GM12878 (cell line): ENCODE data around the gene MMP11.

Experiments used
- MXI1 ChIP-seq: fragments of 150-350 bp; IDR thresholded peaks from 2 replicates; pipeline ENCODE4 v1.6.1; 2011; ENCODE audit warnings: low read depth, mild to moderate bottlenecking, inconsistent platforms, low read length, improper control_type of control experiment
- NR2F1 ChIP-seq: fragments of 450-650 bp; conservative IDR thresholded peaks from 2 replicates; pipeline ENCODE4 v1.6.1; 2017; ENCODE audit warnings: mild to moderate bottlenecking
- TF ChIP-seq, protein P1 (sequence below), 3 experiments: IDR thresholded peaks in 2 of 3; conservative IDR thresholded peaks in 1 of 3; 2 replicates each; pipeline ENCODE4 v1.5.1; 2011; ENCODE audit warnings: low read depth in 3 of 3, low read length in 3 of 3, mild to moderate bottlenecking in 3 of 3, control low read depth in 2 of 3, moderate library complexity in 2 of 3, inconsistent platforms in 1 of 3, mixed read lengths in 1 of 3; ENCODE audit not compliant: control insufficient read depth in 2 of 3, insufficient read depth in 1 of 3; ENCODE audit errors: extremely low read depth in 1 of 3

DNA sequence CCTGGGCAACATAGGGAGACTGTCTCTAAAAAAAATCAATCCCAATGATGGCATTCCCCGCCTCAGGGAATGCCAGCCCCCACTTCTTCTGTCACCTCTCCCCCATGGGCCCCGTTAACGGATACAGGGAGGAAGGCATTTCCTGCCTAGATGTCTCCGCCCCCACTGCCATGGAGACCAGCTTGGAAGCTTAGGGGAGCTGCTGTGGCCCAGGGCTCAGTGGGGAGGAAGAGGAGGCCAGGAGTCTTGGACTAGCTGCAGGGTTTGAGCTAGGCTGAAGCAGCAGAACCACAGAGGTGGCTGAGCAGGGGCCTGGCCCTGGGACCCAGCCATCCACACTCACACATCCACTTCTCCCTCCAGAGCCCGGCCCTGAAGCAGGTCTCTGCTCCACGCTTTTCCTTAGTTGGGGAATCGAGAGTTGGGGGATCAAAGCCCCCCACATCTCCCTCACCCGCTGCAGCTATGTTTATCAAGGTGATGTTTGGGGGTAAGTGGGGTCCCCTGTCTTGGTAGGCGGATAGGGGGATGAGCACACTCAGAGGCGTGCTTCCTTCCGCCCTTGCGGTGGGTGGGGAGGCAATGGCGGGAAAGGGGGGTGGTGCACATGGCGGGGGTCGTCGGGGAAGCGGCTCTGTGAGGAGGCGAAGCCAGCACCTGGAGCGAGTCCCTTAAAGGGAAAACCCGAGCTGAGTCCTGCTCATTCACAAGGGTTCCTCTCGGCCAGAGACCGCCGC, 9.6 kb upstream of the MMP11 start, which contains the start of gene C22orf15:
- no peak for TF ChIP-seq MXI1
- no peak for TF ChIP-seq NR2F1
- TF ChIP-seq, protein P1, sequence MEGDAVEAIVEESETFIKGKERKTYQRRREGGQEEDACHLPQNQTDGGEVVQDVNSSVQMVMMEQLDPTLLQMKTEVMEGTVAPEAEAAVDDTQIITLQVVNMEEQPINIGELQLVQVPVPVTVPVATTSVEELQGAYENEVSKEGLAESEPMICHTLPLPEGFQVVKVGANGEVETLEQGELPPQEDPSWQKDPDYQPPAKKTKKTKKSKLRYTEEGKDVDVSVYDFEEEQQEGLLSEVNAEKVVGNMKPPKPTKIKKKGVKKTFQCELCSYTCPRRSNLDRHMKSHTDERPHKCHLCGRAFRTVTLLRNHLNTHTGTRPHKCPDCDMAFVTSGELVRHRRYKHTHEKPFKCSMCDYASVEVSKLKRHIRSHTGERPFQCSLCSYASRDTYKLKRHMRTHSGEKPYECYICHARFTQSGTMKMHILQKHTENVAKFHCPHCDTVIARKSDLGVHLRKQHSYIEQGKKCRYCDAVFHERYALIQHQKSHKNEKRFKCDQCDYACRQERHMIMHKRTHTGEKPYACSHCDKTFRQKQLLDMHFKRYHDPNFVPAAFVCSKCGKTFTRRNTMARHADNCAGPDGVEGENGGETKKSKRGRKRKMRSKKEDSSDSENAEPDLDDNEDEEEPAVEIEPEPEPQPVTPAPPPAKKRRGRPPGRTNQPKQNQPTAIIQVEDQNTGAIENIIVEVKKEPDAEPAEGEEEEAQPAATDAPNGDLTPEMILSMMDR (IDR thresholded peaks at IDR 0.05 in 2 of 3, conservative IDR thresholded peaks at IDR 0.05 in 1 of 3; ENCODE audit: control insufficient read depth in 2 of 3, extremely low read depth in 1 of 3, insufficient read depth in 1 of 3, low read depth in 3 of 3, low read length in 3 of 3) = no peak
